ENCODE results near the gene PDZRN4.

Gene PDZRN4

DNA sequence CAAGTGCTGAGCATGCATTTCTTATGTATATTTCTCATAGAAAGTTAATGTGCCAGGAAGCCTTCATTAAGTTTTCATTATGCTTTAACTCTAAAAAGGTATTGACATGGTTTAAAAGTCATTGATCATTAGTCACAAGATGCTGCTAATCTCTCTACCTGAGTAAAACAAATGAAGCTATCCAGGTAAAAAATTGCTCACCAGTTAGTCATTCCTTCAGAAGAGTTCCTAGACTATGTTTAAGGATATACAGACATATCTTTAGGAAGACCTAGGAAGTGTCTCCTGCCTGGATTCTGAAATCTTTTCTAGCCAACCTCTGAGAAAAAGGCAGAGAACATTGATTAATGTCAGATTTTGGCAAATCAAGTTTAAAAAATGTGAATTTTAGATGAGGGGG, 274.2 kb downstream of the PDZRN4 start:
- no peak for DNase-seq

DNA sequence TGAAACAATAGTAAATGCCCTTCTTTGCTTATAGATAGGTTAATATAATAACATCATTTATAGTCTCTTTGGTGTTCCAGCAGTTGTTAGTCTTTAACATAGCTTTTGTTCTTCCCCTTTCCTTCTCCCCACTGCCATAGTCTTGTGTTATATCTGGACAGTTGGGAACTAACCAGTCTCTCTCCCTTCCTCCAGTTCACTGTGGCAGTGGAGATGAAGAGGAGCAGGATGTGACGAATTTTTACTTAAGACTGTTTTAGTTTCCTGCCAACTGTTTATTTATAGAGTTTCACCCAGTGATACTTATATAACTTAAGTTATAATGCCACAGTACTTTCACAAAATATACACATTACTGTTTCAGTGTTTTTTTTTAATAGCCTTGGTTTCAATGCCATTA, 277.4 kb downstream of the PDZRN4 start:
- no peak for DNase-seq

DNA sequence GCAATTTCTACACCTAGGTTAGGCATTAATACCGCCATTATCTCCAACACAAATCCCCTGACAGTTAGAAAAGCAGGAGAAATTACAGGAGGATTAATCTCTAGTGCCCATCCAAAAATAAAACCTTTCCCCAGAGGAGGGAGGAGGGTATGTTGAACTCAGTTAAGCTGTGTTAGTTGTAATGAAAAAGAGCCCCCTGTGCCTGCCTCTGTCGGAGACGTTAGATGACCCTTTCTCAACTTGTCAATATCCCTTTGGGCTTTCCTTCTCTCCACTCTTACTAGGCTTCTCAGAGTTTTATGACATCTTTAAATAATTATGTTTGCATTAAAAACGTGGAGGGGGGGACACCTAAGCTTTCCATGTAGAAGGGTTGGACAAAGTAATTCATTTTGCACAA, 278.2 kb downstream of the PDZRN4 start:
- DNase-seq = no peak

DNA sequence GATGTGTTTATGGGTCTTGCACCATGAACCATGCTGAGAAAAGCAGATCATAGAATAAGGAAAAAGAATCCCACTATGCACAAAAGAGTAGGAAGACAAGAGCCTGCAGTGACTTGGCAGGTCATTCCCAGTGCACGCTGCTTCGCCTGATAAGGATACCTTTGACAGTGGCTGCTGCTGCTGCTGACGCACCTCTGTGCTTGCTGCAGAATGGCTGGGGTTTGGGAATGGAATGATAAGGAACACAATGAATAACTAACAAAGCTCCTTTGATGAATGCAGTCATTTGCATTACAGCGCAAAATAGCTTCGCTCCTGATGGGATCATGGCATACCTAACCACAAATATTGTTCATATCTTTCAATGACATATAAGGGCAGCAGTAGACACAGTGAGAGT, 278.7 kb downstream of the PDZRN4 start:
- no peak for DNase-seq

DNA sequence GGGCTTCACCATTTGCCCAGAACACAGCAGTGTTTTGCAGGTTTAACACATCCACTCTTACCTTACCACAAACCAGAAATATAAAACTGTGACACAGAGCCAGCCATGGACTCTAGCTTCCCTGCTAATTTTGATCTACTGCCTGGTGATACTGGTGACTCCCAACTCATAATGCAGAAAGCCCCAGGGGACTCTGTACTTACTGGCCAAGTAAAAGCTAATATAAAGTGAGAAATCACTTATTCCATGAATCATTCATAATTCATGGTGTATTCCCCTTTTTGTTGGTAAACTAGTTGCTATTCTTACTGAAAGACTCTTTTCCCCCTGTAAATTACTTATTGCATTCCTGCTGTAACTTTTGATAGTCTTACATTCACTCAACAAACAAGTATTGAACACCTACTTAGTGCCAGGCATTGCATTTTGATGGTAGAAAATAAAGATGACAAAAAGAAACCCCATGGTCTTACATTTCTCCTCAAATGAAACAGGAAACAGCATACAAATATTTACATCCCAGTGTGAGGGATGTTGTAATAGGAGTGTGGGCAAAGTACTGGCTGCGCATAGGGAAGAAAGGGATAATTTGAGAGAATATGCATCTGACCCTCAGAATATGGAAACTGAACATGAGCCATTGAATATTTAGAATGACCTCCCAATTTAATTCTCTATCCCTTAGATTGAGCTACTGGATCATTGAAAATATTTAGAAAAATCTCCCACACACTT, 279.6 kb downstream of the PDZRN4 start:
- DNase-seq = no peak

DNA sequence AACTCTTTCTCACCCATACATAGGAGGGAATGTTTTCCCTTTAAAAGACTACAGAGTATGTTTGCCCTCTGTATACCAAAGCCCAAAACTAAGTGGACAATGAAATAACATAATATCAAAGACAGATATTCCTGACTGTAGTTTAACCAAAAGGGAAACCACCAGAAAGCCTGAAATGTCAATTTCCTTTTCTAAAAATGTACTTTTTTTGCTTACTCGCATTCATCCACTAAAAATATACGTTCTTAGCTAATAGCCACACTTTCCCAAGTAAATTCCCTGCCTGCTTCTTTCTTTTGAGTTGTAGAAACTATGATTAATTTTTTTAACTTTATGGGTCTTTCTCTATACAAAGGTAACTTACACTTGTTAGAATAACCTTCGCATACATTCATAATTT, 280.2 kb downstream of the PDZRN4 start:
- no peak for DNase-seq

DNA sequence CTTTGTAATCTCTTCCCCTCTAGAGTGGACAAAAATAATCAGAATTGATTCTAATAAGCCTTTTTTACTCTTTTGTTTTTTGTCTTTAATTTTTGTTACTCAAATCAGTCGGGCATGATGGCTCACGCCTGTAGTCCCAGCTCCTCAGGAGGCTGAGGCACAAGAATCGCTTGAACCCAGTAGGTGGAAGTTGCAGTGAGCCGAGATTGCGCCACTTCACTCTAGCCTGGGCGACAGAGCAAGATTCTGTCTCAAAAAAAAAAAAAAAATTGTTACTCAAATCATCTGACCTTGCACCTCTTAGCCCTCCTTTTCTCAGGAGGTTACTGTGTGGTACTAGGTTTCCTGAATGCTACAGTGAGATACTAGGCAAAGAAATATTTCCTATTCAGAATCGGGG, 280.6 kb downstream of the PDZRN4 start:
- DNase-seq = no peak

DNA sequence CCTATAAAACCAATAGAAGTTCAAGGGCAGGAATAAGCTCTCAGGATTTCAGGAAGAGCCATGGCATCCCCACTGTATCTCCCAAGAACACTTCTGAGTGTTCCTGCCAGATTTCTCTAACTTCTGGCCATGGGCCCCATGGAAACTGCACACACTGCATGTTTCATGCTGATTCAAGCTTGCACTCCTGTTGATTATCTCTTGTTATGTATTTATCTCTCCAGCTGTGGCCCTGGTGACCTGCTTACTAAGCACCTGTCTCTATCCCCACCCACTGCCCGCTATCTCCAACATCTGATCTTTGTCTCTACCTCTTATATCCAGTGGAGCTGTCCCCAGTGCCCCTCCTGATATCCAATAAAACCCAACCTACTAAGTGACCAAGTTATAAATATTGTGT, 285.3 kb downstream of the PDZRN4 start:
- DNase-seq = no peak

DNA sequence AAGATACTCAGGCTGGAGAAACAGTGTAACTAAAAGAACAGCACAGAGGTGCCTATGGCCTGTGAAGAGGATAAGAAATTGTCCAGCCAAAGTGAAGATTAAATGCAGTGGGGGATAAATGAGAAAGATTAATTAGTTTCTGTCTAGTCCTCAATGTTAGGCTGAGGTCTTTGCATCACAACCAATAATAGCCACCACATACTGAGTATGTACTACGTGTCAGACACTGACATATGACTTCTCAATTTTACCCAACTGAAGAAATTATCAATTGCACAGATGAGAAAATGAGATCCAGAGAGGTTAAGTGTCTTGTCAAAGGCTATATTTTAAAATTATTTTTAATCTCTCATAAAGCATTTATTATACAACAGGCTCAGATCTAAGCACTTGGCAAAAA, 285.9 kb downstream of the PDZRN4 start:
- DNase-seq = no peak

DNA sequence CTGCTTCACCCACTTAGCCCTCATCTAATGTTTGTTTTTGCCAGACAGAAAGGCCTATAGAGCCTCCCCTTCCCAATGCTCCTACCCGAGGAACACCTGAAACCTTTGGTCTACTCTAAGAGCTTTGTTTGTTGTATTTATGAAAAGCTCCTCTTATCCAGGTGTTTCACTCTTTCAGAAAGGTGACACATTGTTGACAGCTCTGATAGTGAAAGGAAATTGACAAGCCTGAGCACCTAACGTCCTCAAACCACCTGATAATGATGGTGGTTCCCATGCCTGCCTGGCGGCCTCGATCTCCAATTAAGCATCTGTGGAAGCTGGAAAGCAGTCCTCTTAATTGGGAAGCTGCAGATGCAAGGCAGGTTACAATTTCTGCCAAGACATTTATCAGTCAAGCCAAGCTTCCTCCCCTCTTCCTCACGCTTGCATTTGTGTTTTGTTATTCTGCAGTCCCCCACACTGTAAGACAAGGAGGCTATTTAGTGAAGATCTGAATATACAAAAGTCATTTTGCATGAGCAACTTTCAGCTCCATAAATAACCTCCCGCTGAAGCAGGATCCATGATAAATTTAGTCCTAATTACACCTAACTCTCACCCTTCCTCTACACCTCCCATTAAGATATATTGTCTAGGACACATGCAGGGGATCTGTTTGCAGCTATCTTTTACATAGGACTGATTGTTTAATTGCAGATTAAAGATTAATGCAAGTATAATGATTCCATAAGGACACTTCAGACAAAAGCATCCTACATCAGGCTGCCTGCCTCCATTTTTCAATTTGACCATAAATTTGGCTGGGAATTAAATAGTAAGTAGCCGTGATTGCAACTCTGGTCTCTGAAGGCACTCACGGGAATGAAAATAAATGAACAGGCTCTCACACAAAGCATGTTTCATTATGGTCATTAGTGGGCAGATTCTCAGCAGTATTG, 288.6 kb downstream of the PDZRN4 start:
- DNase-seq = no peak

DNA sequence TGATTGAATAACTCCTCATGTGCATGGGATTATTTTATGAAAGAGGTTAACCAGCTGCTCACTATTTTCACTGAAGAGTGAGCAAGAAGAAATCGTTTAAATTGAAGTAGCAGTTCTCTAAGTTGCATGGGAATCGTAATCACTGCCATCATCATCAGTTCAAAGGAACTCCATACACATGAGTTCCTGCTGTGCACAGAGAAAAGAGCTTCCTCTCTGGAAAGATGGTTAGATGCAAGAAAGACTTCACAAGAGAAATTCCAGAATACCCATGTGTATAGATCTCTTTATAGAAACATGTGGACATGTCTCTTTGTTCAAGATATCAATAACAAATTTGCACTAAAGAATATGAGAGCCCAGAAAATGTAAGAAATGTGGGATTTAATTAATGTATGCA, 291.3 kb downstream of the PDZRN4 start:
- DNase-seq = no peak

DNA sequence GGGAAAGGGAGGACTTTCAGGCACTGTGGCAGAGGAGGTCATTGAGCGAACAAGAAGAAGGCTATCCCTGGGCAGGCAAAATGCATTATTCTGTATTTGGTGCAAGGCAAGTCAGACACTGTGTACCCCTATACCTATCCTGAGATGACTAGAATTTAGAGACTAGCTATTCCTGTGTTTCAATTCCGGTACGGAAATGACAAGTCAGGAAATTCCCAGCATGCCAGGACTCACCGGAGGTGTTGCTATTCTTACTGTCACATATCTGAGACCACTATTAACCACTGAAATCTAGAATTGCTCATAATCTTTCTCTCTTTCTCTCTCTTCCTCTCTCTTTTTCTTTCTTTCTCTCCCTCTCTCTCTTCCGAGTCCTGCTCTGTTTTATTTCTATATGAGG, 297.1 kb downstream of the PDZRN4 start:
- no peak for DNase-seq

DNA sequence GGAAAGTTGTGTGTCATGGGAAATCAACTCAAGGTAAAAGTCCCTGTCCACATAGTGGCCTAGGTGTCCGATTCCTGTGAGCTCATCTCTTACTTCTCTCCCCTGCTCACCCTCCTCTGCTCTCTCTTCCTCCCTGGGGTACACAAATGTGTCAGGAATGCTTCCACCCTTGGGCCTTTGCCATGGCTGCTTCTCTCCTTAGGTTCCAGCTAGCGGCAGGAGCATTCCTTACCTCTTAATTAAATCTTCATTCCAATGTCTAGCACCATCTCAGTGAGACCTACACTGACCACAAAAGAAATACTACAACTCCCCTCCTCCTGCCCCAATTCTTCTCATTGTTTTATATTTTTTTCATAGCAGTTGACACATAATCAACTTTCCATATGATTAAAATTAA, 298.6 kb downstream of the PDZRN4 start:
- DNase-seq = no peak

DNA sequence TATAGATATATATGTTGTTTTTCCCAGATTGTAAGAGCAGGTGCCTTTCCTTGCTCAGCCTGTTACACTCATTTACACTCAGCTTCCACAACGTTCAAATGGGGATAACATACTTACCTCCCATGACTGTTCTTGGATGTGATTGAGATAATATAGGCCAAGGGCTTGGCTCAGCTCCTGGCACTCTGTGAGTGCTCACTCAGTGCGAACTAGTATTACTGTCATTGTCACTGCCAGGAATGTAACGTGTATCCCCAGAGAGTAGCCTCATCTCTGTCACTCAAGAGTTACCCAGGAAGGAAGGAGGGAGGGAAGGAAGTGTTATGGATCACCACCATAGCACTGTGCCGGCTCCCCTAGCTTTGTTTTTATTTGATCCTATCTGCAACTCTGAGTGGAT, 307.9 kb downstream of the PDZRN4 start:
- DNase-seq = no peak

DNA sequence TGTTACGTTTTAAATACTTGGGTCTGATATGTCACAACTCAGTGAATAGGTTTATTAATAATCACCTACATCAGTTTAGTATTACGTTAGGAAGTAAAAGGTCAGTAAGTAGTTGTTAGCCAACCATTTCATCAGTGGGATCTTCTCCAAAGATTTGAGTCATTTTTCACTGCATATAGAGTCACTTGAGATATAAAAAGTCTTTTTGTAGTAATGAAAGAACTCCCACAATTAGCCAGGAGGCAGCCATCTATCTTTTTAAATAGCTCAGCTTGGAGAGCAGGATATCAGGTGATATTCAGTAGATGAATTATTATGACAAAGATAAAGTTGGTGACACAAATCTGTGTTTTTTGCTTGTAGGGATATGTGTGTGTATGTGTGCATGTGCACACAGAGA, 309.3 kb downstream of the PDZRN4 start:
- no peak for DNase-seq

DNA sequence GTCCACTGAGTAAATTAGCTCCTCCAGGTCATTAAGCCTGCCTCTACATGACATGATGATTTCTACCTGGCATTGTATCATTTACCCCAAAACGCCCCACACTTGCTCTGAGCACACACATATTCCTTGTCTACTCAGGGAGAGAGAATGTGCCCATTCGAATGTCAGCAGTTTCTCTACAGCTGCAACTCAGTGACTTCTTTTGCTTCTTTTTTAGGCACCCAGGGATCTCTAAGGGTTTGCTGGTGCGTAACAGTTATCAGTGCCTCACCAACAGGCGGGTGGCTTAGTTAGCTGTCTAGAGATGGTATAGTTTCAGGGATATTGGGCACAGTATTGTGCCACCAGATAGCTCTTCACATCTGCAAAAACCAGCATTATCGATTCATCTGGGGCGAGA, 316.9 kb downstream of the PDZRN4 start:
- no peak for DNase-seq

DNA sequence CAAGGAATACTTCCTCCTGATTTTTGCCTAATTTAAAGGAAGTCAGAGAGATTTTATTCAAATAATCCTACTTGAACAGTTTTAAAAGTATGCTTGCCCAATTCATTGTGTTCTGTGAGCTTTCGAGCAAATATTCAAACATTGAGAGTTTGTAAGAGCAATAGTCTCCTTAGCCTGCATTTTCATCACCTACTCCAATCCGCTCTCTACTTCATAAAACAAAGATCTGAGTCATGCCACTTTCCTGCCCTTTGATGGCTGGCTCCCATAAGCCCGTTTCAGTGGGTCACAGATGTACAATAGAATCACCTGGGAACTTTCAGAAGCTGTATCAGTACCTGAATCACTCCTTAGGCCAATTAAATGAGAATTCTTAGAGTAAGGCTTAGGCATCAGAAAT, 319.2 kb downstream of the PDZRN4 start:
- DNase-seq = no peak

DNA sequence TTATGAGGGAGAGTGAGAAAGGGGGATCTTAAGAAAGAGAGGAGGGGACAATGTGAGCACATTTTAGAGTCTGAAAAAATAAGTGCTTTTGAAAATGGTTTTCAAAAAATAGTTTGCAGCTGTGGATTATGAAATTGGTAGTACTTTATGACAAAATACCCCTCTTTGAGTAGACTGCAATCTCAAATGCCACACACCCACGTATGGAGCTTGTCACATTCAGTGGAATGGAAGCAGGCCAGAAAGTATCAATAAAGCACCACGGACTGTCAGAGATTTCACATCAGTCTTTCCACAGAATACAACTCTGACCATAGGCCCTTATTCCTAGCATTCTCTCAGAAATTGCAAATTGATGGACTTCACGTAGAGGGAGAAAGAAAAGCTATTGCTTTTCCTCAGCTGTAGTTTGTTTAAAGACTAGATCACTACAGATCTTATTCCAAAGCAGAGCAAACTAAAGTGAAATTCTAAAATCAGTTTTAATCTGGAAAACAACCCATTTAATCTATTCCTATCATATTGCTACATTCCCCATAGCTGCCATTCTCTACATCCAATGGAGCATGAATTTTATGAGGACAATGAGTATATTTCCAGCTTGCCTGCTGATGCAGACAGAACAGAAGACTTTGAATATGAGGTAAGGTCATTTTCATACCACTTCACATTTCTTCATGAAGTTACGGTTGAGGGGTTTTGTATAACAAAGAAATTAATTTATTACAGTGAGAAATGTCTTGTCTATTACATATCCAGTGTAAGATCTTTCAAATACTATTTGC, 321.3 kb downstream of the PDZRN4 start:
- no peak for DNase-seq

DNA sequence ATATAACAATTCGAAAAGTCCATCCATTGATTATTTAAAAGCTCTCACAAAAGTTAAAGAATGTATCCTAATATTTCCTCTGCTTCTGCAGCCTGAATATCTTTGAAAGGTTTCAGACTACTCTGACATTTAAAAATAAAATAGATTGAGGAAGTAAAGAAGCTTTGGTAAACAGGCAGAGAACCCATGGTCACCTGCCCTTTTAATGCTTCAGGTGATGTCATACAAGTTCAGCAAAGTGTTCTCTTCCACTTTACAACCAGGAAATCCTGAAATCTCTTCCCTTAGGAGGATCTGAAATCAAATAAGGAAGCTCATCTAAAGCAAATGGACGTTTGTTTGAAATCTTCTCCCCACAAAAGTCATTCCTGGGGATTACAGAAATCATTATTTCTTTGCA, 322.4 kb downstream of the PDZRN4 start:
- no peak for DNase-seq

DNA sequence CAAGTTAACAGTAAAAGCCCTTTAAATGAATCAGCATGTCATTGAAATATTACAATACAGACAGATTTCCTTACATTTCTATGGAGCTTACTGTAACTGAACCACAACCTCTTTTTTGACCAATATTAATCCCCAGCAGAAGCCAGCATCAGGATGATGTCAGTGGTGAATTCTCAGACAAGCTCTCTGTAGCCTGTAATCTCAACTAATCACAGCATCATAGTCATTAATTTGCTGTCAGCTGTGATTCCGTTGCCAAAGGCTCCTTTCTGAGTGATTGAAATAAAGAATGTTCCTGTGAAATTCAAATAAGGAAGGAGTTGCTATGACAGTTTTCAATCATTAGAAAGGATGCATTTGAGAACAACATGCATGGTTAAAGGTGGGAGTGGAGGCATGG, 323.1 kb downstream of the PDZRN4 start:
- no peak for DNase-seq

DNA sequence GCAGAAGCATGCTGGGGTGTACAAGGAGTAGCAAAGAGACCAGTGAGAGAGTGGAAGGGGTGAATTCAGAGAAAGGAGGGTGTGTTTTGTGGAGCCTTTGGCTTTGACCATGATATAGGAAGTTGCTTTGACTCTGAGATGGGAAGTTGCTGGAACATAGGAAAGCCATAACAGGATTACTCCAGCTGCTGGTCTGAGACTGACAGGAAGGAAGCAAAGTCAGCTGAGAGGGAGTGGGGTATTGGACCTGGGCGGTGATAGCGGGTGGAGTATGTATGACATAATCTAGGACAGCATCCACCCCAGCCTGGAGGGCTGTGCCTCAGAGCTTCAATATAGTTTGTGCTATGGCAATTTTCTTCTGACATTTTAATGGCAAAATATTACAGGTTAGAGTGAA, 324.4 kb downstream of the PDZRN4 start:
- DNase-seq = no peak

DNA sequence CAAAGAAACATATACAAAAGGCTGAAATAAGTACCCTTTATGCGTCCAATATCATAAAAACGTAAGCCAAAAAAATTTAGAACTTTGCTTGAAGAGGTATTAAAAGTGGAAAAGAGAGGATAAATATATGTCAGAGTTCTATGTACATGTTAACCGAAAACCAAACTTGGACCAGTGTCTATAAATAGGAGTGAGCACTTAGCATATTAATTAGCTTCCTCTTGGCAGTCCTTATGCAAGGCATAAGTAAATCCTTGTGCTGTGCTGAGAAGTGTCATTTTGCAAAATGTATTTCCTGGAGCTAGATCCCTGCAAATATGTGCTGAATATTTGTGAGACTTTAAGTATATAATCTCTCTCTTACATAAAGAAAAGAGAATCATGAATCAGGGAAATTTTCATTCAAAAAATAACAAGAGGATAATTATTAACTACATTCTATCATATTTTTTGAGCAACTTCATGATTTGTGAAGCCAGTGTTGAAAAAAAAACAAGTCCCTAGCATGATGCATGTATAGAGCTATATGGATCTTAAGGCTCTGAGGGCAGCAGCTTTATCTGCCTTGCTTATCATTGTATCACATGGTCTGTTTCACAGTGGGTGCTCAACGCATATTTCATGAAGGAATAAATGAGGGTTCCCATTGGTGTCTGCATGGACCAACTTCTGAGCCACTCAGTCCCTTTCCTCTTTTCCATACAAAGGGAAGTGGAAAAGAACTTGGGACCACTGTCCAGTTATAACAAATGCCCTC, 326.1 kb downstream of the PDZRN4 start:
- no peak for DNase-seq

DNA sequence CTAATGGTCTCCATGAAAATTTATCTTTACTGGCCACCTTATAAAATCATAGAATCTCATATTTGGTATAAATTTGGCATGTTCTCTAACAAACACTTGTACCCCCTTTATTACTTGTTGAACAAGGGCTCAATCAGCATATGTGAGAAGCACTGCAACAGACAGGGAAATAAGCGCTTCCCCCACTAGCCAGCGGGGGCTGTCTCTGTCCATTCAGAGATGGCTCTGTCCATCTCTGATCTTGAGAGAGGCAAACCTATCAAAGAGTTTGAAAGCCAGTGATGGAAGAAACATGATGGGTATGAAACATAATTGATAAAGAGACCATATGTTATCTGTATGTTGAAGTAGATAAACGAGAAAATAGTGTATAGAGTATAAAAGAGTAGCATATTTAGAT, 326.8 kb downstream of the PDZRN4 start:
- no peak for DNase-seq

All from CD4-positive, alpha-beta T cell treated with Interleukin-4 for 4 hours (primary cell).